8988T (cell line): ENCODE data around the gene ARFGAP2.
A peak's percentile ranks its signal among the peaks of the same experiment; 100 is the strongest.

Experiments used
- DNase-seq: peaks from one replicate; pipeline ENCODE4 v3.0.0; 2011

The ARFGAP2 gene

DNA sequence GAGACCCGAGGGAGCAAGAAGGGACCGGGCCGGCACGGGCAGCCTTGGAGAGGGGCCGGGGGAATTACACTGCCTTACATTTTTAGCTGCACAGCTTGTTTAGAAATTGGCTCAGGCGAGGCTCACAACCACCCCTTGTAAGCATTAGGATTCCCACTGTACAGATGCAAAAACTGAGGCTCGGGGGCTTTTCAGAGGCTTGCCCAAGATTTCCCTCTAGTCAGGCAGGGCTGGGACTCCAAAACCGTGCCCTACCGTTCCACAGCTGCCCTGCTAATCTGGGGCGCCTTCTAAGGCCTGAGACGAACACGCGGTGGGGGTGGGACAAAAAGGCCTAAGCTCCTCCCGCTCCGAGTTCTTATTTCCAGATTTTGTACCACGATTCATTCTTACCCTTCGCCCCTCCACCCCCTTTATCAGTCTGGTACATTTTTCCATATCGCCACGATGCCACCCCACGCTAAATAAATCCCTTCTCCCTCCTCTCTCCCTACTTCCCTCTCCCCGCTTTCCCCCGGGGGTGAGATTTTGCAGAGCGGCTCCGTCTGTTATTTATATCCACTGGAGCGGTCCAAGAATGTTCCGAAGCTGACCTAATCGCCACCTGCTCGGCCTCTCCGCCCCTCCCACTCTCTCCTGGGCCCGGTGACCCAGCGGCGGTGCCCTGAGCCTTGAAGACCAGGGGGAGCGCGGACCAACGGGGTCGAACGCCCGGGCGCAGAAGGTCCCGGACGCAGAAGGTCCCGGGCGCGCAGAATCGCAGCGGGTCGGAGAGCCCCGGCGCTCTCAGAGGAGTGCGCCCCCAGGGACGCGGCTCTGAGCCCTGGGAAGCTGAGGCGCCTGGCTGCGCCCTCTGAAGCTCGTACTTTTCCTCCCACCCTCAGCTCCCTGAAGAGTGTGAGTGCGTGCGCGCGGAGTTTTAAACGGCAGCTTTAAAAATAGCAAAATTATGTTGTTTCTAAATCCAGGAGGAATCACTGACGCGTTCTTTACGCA is 10.3 kb upstream of the ARFGAP2 start:
- peak; percentile 82 for DNase-seq

DNA sequence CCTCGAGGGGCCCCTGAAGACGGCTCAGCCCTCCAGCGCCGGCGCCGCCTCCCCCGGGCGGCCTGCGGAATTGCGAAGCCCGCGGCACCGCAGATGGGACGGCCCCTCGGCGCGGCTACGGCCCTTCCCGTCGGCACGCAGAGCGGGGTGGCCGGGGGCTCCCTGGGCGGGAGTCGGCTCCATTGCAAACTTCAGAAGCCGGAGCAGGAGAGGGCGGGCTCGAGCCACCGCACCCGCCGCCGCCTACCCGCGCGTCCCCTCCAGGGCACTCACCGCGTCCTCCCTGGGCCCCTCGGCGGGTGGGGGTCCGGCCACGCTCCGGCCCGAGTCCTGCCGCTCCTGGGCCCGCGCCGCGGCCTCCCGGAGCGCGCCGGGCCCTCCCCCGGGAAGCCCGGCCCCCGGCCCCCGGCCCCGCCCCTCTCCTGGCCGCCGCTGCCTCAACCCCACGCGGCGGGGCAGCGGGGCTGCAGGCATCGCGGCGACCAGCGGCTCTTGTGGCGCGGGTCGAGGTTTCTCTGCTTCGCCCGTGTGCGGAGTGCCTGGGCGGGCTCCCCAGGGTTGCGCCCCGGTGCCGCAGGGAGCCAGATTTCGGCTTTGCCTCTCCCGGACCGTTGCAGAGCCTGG is 9.5 kb upstream of the ARFGAP2 start, which contains the start of gene PACSIN3:
TSS of gene PACSIN3 (minus strand) at position 359 of the 624 bp plus-strand sequence. CDS start 3,707 bp downstream, outside the sequence.
- peak; percentile 91 for DNase-seq

DNA sequence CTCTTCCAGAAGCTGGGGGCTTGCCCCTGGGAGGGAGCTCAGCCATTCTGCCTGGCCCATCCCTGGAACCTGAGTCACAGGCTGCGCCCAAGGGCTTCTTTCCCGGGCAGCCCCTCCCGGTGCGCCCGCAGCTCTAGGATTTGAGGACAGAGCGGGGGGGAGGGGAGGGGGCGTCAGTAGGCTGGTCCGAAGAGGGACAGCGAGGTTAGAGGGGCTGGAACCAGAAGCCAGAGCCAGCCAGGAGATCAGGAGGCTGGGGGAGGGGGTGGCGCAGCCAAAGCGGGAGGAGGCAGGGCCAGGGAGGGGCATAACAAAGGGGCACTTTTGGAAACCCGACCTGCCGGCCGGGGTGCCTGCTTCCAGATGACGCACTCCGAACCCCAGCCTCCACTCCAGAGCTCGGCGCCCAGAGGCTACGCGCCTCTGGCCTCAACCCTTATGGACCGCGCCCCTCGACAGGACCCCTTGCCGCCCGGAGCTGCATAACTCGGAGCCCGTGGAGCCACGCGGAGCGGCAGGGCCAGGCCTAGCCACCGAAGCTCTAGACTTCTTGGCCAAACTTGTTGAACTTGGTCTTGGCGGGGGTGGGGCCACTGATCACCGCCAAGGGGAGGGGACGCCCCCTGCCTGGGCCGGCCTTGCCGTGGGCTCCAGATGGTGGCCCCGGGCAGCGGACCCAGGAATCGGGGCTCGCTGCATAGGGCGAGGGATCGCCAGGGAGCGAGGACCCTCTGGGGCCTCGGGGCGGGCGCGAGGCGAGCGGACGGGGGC is 8.8 kb upstream of the ARFGAP2 start:
- DNase-seq, result peak; percentile 78

GRCh38 chr11:47184711-47185304 is 8.1 kb upstream of the ARFGAP2 start:
- no peak for DNase-seq

DNA sequence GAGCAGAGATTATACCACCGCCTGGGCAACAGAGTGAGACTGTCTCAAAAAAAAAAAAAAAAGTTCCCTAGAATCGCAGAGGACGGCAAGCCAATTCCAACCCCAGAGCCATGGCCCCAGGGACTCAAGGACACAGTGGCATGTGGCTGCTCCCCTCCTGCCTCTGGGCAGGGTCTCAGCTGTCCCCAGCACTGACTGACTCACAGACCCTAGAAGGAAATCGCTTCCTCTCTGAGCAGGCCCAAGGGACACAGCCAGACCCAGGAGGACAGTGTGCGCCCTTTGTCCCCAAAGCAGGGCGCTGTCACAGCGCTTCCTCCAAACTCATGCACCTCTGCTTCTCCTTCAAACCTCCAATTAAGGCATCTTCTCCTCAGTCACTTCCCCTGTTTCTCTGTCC is 7.3 kb upstream of the ARFGAP2 start:
- no peak for DNase-seq

DNA sequence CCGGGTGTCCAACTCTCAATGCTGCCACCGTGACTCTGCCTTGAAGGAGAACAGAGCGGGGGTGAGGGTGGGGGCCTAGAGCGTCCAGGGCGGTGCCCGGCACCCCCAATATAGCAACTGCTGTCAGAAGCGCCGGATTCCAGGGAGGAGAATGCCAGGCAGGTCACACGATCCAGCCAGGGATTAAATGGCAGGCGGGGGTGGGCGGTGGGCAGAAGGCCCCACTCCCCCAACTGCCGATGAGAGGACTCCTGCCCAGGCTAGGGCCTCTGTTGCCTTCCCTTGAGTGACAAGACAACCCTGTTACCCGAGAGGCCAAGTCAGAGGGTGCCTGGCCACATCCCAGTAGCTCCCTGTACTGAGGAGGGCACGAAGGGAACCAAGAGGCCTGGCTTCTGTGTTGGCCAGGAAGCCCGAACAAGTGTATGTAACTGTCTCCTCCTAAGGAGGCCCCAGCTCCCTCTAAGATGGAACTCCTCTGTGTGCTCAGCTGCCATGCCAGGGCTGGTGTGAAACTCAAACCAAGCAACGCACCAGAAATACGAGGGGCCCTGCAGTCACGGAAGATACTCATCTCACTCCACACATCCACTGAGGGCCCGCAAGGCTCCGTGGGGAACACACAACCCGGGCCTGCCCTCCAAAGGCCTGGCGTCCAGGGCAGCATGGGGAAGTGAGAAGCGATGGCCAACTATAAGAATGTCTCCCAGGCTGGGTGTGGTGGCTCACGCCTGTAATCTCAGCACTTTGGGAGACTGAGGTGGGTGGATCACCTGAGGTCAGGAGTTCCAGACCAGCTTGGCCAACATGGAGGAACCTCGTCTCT is 6.6 kb upstream of the ARFGAP2 start:
- no peak for DNase-seq

- DNase-seq, result no peak
Observed at GRCh38 chr11:47182380-47182779, 5.7 kb upstream of the ARFGAP2 start.

DNA sequence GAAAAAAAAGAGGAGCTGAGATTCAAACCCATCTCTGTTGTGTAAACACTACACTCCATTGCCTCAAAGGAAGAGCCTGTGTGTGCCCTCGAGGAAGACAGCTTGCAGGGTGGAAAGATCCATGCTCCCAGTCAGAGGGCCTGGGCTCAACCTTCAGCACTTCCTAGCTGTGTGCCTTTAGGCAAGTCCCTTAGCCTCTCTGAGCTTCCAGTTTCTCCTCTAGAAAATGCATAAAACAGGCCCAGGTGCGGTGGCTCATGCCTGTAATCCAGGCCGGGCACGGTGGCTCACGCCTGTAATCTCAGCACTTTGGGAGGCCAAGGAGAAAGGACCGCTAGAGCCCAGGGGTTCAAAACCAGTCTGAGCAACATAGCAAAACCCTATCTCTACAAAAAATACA is 4.6 kb upstream of the ARFGAP2 start:
- DNase-seq, result no peak

DNA sequence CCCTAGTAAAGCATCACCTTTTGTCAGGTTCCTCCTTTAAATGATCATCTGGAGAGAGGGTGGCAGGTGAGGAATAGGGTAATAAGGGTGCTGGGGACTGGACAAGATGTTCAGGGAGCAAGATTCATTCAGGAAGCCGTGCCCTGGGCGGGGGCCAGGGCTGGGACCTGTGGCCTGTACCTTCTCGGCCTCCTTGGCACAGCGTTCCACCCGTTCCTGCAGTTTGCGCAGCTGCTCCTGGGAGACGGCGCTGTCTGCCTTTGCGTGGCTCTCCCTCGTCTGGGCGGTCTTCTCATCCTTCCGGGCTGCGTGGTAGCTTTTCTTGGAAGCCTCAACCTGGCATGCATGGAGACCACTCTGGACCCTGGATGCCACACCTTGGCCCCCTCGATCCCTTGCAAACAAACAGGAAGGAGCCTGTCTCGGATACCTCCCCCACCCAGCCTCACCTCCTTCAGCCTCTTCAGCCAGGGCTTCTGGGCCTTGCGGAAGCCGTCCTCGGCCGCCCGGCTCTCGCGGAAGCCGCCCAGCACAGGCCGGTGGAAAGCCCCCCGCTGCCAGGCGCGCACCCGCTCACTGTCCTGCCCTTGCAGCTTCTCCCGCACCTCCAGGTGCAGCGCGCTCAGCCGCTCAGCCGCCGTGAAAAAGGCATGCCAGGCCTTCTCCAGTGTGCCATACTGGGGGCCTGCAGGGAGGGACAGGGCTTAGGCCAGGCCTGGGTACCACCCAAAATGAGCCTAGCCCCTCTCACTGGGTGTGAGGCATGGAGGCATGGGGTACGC is 3.5 kb upstream of the ARFGAP2 start:
- no peak for DNase-seq

- peak; percentile 93 for DNase-seq
Observed at GRCh38 chr11:47179655-47179991, 2.9 kb upstream of the ARFGAP2 start.

GRCh38 chr11:47178737-47179654 is 2.3 kb upstream of the ARFGAP2 start:
- no peak for DNase-seq

DNA sequence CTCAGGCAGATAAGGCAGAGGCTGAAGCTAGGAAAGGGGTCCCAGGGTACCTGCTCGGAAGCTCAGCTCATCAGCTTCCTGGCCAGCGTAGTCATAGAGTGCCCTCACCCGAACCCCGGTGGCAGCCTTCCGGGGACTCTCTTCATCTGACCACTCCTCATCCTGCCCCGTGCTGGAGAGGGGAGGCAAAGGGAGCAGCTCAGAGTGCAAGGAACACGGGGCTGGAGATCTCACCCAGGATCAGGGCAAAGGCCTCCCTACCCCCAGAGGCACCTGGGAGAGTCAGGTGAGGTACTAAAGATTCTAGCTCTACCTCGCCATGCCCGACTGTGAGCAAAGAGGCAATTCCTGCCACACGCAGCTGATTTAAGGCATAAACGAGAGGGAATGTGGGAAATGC is 1.6 kb upstream of the ARFGAP2 start:
- no peak for DNase-seq

DNA sequence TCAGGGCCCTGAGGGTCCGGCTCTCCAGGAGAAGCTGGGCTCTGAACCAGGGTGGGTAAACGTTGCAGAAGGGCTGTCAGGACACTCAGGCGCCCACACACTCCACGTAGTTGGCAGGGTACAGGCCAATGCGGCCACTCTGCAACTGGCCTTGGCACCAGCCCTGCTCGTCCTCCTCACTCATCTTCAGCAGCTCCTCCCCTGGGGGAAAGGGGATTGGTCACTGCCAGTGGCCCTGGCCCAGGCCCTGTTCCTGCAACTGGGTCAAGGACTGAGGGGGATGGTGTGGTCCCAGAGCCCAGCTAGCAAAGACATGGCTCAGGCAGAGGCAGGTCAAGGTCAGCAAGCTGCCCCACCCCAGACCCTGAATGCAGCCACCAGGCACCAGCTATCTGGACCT is 1.2 kb upstream of the ARFGAP2 start:
- no peak for DNase-seq

- peak; percentile 77 for DNase-seq
Observed at GRCh38 chr11:47177229-47177845, 658 bp upstream of the ARFGAP2 start.

DNA sequence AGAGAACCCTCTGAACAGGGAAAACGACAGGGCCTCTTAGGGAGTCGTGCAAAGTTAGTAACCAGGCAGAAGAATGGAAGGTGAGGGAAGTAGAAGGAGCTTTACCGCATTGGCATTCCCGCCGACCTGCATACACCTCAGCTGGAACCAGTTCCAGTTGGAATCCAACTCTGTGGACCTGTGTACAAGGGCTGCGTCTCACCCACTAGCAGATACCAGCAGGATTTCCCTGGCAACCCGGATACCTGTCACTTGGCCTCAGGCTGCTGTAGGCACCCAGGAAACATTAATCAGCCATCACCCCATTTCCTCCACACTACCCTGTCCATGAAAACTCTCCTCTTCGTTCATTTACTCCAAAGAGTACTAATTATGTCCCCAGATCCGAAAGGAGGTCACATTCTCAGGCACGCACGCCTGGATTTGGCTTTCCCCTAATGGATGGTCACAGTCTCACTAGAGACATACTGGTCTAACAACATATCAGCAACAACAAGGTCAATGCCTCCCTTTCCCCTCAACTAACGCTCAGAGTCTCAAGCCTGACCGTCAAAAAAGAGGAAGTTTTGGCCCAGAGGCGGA is 842 bp downstream of the ARFGAP2 start:
- no peak for DNase-seq

DNA sequence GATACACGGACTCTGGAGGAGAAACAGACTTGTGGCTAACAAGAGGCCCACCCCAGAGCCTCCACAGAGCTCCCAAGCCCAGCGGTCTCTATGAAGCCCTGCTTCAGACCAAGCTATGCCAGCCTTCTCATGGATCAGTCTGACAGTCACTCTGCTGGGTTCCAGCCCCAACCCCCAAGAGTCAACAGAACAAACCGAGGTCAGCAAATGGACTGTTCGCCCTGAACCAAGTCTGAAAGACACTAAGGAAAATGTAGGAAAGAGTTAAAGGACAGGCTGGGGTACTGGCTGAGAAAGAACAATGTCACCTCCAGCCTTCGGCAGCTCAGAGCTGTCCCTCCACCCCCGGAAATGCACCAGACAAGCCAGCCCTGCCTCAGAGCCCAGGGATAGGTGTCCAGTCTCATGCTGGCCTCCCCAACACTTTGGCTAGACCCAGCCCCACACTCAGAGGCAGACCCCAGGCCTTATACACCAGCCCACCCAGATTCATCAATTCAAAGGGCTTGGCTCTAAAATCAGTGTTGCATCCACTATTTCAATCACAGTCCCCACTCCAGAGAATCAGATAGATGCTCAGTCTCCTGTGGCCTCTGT is 3.8 kb downstream of the ARFGAP2 start:
- no peak for DNase-seq

- no peak for DNase-seq
Observed at GRCh38 chr11:47171856-47172255, 4.8 kb downstream of the ARFGAP2 start.

GRCh38 chr11:47171061-47171838 is 5.4 kb downstream of the ARFGAP2 start:
- no peak for DNase-seq
